ENCODE results near the gene TSHZ2.

DNA sequence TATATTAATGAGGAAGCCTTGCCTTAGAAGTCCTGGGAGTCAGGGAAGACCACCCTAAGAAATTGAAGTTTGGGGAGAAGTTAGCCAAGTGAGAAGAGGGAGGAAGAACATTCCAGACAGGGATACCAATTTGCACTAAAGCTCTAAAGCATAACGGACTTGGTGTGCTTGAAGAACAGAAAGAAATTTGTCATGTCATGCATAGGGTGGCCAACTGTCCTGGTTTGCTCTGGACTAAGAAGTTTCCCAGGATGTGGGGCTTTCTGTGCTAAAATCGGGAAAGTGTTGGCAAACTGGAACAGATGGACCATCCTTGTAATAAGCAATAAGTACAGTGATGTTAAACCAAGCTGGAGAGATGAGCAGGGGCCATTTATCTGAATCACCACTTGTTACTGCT is 403.9 kb downstream of the TSHZ2 start:
- TF ChIP-seq, protein P1, sequence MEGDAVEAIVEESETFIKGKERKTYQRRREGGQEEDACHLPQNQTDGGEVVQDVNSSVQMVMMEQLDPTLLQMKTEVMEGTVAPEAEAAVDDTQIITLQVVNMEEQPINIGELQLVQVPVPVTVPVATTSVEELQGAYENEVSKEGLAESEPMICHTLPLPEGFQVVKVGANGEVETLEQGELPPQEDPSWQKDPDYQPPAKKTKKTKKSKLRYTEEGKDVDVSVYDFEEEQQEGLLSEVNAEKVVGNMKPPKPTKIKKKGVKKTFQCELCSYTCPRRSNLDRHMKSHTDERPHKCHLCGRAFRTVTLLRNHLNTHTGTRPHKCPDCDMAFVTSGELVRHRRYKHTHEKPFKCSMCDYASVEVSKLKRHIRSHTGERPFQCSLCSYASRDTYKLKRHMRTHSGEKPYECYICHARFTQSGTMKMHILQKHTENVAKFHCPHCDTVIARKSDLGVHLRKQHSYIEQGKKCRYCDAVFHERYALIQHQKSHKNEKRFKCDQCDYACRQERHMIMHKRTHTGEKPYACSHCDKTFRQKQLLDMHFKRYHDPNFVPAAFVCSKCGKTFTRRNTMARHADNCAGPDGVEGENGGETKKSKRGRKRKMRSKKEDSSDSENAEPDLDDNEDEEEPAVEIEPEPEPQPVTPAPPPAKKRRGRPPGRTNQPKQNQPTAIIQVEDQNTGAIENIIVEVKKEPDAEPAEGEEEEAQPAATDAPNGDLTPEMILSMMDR (IDR thresholded peaks at IDR 0.05; ENCODE audit: poor library complexity), result no peak
- no peak for TF ChIP-seq EZH2 (IDR thresholded peaks at IDR 0.05; ENCODE audit: borderline replicate concordance)
- TF ChIP-seq EZH2phosphoT487 (IDR thresholded peaks at IDR 0.05; ENCODE audit: low read depth, severe bottlenecking, unreplicated experiment), result no peak
